ENCODE results near the gene FGF19.

The FGF19 gene

DNA sequence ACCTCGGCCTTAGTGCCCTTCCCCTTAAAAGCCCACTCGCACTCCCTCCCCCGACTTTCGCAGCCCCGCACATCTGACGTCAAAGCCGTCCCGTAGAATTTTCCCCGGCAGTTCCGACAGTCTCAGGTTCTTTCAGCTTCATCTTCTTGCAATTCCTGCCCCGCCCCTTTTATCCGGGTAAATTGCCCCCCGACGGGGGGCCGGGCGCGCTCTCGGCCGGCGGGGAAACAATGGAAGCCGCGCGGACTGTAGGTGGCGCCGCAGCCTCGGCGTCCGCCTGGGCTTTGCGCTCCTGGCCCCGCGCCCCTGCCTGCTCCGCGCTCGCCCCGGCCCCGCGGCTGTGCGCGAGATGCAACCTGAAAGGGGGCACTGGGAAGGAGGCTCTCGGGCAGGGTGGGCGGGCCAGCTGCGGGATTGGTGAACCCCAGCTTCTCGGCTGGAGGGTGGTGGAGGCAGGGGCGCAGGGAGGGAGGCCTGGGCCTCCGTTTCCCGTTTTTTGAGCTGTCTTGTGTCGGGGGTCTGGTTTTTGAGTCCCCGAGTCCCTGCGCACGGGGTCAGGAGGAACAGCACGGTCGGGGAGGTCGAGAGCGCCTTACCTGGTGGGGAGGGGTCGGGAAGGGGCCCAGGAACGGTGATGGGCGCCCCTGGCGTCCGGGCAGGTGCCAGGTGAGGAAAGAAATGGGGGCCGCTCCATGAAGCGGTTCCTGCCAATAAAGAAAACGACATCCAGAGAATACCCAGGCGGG lies 859 bp upstream of the FGF19 start:
- 1 to 3% methylated on average over 40 to 46 of the region's 63 CpGs for WGBS, 2 experiments (ENCODE audit: insufficient coverage in 2 of 2)
- Histone ChIP-seq H3K27ac (ENCODE audit: low read depth, low read length, severe bottlenecking) (no peak overlapping the region), H3K36me3 (ENCODE audit: control insufficient read depth, insufficient read depth, low read length) (no peaks in the 10 kb centered on the region), H3K9me3 (ENCODE audit: control insufficient read depth, low read length) (no peaks in the 10 kb centered on the region), H3K4me1 (ENCODE audit: control insufficient read depth, insufficient read depth, low read length, poor library complexity, severe bottlenecking) (peaks cover 23% of the 10 kb centered on the region), H3K4me3 (ENCODE audit: extremely low read depth, insufficient read depth, low read length, poor library complexity, severe bottlenecking) (peak overlapping the region; percentile 24)

DNA sequence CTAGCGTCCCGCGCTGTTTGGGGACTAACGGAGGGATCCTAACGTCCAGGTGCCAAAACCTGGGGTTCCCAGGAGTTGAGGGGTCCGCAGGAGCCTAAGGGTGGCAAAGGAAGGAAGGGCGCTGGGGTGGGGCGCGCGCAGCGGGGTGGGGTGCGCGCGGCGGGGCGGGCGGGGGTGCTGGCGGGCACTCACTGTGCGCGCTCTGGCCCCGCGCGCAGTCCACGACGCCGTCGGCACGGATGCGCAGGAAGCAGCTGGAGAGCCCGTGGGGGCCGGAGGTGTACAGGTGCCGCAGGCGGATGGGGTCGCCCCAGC lies 412 bp downstream of the FGF19 start:
- no peaks in the 10 kb centered on the region for H3K9me3 ChIP-seq (ENCODE audit: control insufficient read depth, low read length)
- H3K27ac ChIP-seq (ENCODE audit: low read depth, low read length, severe bottlenecking) = no peak overlapping the region
- peak overlapping the region; percentile 24 for H3K4me3 ChIP-seq (ENCODE audit: extremely low read depth, insufficient read depth, low read length, poor library complexity, severe bottlenecking)
- WGBS, 2 experiments (ENCODE audit: insufficient coverage in 2 of 2) = 0 to 3% methylated on average over 13 to 31 of the region's 34 CpGs
- peaks cover 26% of the 10 kb centered on the region for H3K4me1 ChIP-seq (ENCODE audit: control insufficient read depth, insufficient read depth, low read length, poor library complexity, severe bottlenecking)
- no peaks in the 10 kb centered on the region for H3K36me3 ChIP-seq (ENCODE audit: control insufficient read depth, insufficient read depth, low read length)

DNA sequence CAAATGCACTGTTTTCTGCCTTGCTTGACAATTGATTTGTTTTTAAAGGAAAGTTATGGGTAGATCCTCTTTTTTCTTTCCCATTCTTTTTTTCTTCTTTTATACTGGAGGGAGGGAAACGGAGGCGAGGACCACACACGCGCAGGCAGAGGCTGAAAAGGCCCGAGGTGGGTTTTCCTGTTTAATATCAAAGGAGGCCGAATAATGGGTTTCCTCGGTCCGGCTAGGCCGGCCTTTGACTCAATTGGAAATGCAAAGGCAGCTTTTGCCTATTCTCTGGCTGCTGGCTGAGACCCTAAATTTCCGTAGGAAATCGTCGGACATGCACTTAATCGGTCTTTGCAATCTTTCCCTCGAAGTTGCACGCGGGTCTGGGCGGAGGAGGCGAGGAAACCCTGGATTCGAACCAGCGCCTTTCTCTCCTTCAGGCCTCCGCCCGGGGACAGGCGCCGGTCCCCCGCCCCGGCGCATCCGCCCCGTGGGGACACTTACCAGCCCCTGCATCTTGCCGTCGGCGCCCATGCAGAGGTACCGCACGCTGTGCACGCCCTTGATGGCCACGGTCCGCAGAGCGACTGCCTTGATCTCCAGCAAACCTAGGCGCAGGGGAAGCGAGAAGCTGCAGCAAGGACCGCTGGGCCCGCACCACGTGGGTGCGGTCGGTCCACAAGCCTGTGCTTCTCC lies 911 bp downstream of the FGF19 start:
- Histone ChIP-seq H3K4me1 (ENCODE audit: control insufficient read depth, insufficient read depth, low read length, poor library complexity, severe bottlenecking) (peaks cover 26% of the 10 kb centered on the region), H3K27ac (ENCODE audit: low read depth, low read length, severe bottlenecking) (no peak overlapping the region), H3K36me3 (ENCODE audit: control insufficient read depth, insufficient read depth, low read length) (no peaks in the 10 kb centered on the region), H3K4me3 (ENCODE audit: extremely low read depth, insufficient read depth, low read length, poor library complexity, severe bottlenecking) (peak overlapping the region; percentile 24), H3K9me3 (ENCODE audit: control insufficient read depth, low read length) (no peaks in the 10 kb centered on the region)
- 3 to 4% methylated on average over 39 to 41 of the region's 45 CpGs for WGBS, 2 experiments (ENCODE audit: insufficient coverage in 2 of 2)

- peaks cover 26% of the 10 kb centered on the region for H3K4me1 ChIP-seq (ENCODE audit: control insufficient read depth, insufficient read depth, low read length, poor library complexity, severe bottlenecking)
- no peak overlapping the region for H3K27ac ChIP-seq (ENCODE audit: low read depth, low read length, severe bottlenecking)
- H3K9me3 ChIP-seq (ENCODE audit: control insufficient read depth, low read length) = no peaks in the 10 kb centered on the region
- no peaks in the 10 kb centered on the region for H3K36me3 ChIP-seq (ENCODE audit: control insufficient read depth, insufficient read depth, low read length)
- H3K4me3 ChIP-seq (ENCODE audit: extremely low read depth, insufficient read depth, low read length, poor library complexity, severe bottlenecking) = peak overlapping the region; percentile 24
- 4% methylated on average over 15 to 33 of the region's 35 CpGs for WGBS, 2 experiments (ENCODE audit: insufficient coverage in 2 of 2)
These were observed 1.6 kb downstream of the FGF19 start for GRCh38 chr11:69702239-69702691.

- WGBS, 2 experiments (ENCODE audit: insufficient coverage in 2 of 2) = 11 to 12% methylated on average over 15 to 16 of the region's 20 CpGs
- Histone ChIP-seq H3K27ac (ENCODE audit: low read depth, low read length, severe bottlenecking) (peak overlapping the region; percentile 8), H3K36me3 (ENCODE audit: control insufficient read depth, insufficient read depth, low read length) (no peaks in the 10 kb centered on the region), H3K9me3 (ENCODE audit: control insufficient read depth, low read length) (no peaks in the 10 kb centered on the region), H3K4me1 (ENCODE audit: control insufficient read depth, insufficient read depth, low read length, poor library complexity, severe bottlenecking) (peaks cover 26% of the 10 kb centered on the region), H3K4me3 (ENCODE audit: extremely low read depth, insufficient read depth, low read length, poor library complexity, severe bottlenecking) (no peak overlapping the region)
These were observed 3.3 kb downstream of the FGF19 start for GRCh38 chr11:69700278-69701140.

DNA sequence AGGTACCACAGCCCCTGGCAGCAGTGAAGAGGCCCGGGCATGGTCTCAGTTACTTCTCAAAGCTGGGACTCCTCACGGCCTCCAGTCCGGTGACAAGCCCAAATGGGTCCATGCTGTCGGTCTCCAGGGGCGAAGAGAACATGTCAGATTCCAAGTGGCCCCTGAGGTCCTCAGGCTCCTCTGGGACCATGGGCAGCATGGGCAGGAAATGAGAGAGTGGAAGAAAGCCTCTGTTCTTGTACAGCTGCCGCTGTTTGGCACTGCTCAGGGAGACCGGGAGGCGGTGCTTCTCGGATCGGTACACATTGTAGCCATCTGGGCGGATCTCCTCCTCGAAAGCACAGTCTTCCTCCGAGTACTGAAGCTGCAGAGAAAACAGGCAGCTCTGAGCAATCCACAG lies 4.6 kb downstream of the FGF19 start:
- no peaks in the 10 kb centered on the region for H3K36me3 ChIP-seq (ENCODE audit: control insufficient read depth, insufficient read depth, low read length)
- peaks cover 23% of the 10 kb centered on the region for H3K4me1 ChIP-seq (ENCODE audit: control insufficient read depth, insufficient read depth, low read length, poor library complexity, severe bottlenecking)
- H3K4me3 ChIP-seq (ENCODE audit: extremely low read depth, insufficient read depth, low read length, poor library complexity, severe bottlenecking) = no peak overlapping the region
- no peaks in the 10 kb centered on the region for H3K9me3 ChIP-seq (ENCODE audit: control insufficient read depth, low read length)
- H3K27ac ChIP-seq (ENCODE audit: low read depth, low read length, severe bottlenecking) = no peak overlapping the region
- WGBS, 2 experiments (ENCODE audit: insufficient coverage in 2 of 2) = 93 to 94% methylated on average over 13 of the region's 13 CpGs

- Histone ChIP-seq H3K4me3 (ENCODE audit: extremely low read depth, insufficient read depth, low read length, poor library complexity, severe bottlenecking) (no peak overlapping the region), H3K4me1 (ENCODE audit: control insufficient read depth, insufficient read depth, low read length, poor library complexity, severe bottlenecking) (peaks cover 23% of the 10 kb centered on the region), H3K9me3 (ENCODE audit: control insufficient read depth, low read length) (no peaks in the 10 kb centered on the region), H3K36me3 (ENCODE audit: control insufficient read depth, insufficient read depth, low read length) (no peaks in the 10 kb centered on the region), H3K27ac (ENCODE audit: low read depth, low read length, severe bottlenecking) (no peak overlapping the region)
- WGBS, 2 experiments (ENCODE audit: insufficient coverage in 2 of 2) = 92 to 94% methylated on average over 1 to 2 of the region's 2 CpGs
These were observed 5.5 kb downstream of the FGF19 start for GRCh38 chr11:69698362-69698761.

DNA sequence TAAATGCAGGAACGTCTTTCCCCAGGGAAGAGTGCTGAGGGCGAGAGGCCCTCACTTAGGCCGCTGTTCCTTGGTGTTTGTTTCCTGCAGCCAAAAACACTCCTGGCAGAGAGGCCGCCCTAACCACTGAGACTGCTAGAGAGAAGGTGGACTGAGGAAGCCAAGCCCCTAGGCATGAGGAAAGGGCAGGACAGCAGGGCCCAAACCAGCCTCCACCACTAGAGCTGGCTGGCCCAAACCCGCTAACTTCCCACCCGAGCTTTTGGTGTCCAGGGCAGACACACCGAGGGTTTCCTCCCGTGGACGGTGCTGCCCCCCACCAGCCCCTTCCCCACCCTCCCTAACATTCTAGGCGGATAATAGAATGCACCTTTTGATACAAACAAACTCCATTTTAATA lies 6.0 kb downstream of the FGF19 start:
- Histone ChIP-seq H3K36me3 (ENCODE audit: control insufficient read depth, insufficient read depth, low read length) (no peaks in the 10 kb centered on the region), H3K4me3 (ENCODE audit: extremely low read depth, insufficient read depth, low read length, poor library complexity, severe bottlenecking) (no peak overlapping the region), H3K9me3 (ENCODE audit: control insufficient read depth, low read length) (no peaks in the 10 kb centered on the region), H3K27ac (ENCODE audit: low read depth, low read length, severe bottlenecking) (no peak overlapping the region), H3K4me1 (ENCODE audit: control insufficient read depth, insufficient read depth, low read length, poor library complexity, severe bottlenecking) (peaks cover 23% of the 10 kb centered on the region)
- WGBS, 2 experiments (ENCODE audit: insufficient coverage in 2 of 2) = 81% methylated on average over 6 of the region's 10 CpGs

DNA sequence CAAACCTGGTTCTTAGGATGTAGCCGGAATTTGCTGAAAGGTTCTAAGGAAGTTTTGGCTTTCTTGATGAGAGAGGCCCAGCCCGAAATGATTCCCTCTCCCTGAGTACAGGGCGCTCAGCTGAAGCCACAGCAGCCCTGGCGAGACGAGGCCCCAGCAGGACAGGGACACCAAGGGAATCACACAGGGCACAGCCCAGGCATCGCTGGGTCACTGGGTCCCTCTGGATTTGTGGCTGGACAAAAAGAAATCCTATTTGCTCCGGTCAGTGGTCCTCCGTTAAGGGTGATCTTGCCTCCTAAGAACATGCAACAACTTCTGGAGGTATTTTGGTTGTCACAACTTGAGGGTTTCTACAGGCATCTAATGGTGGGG lies 6.4 kb downstream of the FGF19 start:
- WGBS, 2 experiments (ENCODE audit: insufficient coverage in 2 of 2) = 85 to 98% methylated on average over 6 to 8 of the region's 8 CpGs
- H3K27ac ChIP-seq (ENCODE audit: low read depth, low read length, severe bottlenecking) = no peak overlapping the region
- no peak overlapping the region for H3K4me3 ChIP-seq (ENCODE audit: extremely low read depth, insufficient read depth, low read length, poor library complexity, severe bottlenecking)

GRCh38 chr11:69696749-69697468 lies 6.9 kb downstream of the FGF19 start:
- WGBS, 2 experiments (ENCODE audit: insufficient coverage in 2 of 2) = 78 to 79% methylated on average over 14 of the region's 15 CpGs
- Histone ChIP-seq H3K4me1 (ENCODE audit: control insufficient read depth, insufficient read depth, low read length, poor library complexity, severe bottlenecking) (peaks cover 16% of the 10 kb centered on the region), H3K9me3 (ENCODE audit: control insufficient read depth, low read length) (no peaks in the 10 kb centered on the region), H3K4me3 (ENCODE audit: extremely low read depth, insufficient read depth, low read length, poor library complexity, severe bottlenecking) (no peak overlapping the region), H3K36me3 (ENCODE audit: control insufficient read depth, insufficient read depth, low read length) (no peaks in the 10 kb centered on the region), H3K27ac (ENCODE audit: low read depth, low read length, severe bottlenecking) (no peak overlapping the region)

More for the DNA sequence above, 6.4 kb downstream of the FGF19 start:
- Histone ChIP-seq H3K4me1 (ENCODE audit: control insufficient read depth, insufficient read depth, low read length, poor library complexity, severe bottlenecking) (peaks cover 21% of the 10 kb centered on the region), H3K9me3 (ENCODE audit: control insufficient read depth, low read length) (no peaks in the 10 kb centered on the region), H3K36me3 (ENCODE audit: control insufficient read depth, insufficient read depth, low read length) (no peaks in the 10 kb centered on the region)

Data from mesodermal cell (in vitro differentiated cells).